ENCODE data around the gene KDM5C.

KDM5C gene

DNA sequence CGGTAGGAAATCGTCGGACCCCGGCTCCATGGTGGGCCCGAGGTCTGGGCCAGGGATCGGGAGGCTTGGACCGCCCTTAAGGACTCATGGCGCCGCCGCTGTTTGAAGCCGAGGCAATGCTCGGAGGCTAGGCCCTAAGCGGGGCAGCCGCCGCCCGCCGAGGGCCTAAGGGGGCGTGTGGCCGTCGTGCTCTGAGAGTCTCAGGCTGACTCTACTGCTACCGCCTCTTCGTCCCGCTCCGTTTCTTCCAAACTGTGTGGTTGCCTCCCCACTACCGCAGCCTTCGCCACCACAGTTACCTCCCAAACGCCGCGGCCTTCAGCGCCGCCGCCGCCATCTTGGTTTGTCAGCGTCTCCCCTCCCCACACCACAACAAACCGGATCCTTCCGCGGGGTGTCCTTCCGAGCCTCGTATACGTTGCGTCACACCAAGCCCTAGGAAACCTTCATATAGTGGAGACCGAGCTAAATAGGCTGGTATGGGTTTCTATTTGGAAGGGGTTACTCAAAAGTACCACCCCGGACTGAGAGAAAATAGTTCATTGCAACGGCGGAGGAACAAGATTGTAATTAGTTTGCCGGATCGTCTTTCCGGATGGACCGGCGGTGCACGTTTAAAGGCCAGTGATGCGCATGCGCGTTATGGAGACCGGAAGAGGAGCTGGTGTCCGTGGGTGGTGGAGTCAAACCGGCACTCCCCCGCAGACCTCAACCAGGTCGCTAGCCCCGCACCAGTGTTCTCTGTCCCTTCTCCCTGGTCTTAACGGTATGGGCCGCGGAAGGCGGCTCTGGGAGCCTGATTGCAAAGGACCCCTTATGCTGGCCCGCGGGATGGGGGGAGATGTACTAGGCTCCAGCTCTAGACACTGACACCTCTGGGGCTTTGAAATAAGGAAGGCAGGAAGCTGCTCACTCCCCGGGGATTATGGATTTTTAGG is at the start of gene KDM5C:
TSS of gene KDM5C (minus strand) at position 348 of the 938 bp plus-strand sequence. CDS start at position 30, 318 bp downstream.
- peak; percentile 95 for DNase-seq (ENCODE audit: low spot score)

DNA sequence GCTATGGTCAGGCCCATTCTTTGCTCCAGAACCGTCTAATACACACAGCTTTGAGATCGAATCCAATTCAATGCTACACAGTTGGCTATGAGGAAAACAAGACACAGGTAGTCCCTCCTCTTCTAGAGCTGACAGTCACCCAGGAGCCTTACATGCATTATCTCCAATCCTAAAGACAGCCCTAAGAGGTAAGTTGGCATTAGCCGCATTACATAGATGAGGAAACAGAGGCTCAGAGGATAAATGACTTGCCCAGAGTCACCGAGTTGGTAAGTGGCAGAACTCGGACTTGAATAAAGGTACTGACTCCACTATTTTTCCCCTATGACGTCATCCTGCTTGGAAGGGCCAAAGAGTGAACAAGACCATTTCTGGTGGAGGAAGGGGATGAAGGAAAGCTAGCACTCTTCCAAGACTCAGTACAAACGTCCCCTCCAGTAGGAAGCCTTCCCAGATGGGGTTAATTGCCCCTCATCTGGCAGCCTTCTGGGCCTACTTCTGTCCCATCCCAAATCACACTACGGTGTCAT is 47.9 kb upstream of the KDM5C start:
- no peak for DNase-seq (ENCODE audit: low spot score)

DNA sequence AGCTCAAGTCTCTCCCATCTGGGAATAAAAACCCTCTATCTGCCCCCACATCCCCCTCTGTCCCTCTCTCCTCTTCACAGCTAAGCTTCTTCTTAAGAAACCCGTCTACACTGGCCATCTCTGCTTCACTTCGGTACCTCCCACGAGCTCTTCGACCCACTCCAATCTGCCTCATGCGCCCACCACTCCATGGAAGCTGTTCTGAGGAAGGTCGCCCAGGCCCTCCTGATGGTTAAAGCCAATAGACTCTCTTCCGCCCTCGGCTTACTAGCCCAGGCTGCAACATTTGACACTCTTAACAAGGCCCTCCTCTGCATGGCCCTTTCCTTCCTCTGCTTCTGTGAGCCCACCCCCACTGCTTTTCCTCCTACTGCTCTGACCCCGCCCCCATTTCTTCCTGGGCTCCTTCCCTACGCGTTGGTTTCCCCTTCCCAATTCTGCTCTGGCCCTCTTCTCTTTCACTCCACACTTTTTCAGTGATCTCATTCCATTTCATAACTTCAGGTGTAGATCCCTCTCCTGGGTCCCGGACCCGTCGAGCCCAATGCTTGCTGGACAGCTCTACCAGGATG is 44.6 kb upstream of the KDM5C start:
- no peak for DNase-seq (ENCODE audit: low spot score)

DNA sequence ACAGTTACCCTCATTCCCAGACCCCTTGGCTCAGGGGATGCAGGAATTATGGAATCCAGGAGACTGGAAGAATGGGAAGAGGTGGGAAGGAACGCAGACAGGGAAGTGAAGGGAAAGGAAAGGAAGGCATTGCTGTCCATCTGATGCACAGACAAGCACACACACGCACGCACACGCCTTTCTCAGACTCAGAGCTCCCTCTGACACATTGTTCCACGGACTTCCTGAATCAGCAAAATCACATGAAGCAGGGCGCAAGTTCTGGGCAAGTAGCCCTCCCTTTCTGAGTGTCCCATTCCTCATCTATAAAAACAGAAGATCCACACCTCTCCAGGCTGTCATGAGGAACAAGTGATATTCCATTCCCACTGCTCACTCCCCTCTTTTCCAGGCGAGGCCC is 43.2 kb upstream of the KDM5C start:
- DNase-seq (ENCODE audit: low spot score), result no peak

DNA sequence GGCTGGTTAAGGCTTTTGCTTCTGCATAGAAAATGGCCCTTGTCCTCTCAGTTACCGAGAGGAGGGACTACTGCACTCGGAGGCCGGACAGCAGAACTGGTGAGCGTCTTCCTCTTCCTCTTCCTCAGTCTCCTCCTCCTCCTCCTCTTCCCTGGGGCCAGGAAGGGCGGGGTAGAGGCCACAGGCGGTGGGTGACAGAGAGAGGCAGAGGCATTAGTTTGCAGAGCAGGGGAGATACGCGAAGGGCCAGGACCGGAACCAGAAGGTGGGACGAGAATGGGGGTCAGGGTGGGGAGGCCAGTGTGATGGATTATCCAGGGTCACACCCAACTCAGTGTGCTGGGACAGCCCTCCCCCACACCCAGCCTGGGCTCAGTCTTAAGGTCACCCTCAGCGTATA is 41.9 kb upstream of the KDM5C start:
- no peak for DNase-seq (ENCODE audit: low spot score)

DNA sequence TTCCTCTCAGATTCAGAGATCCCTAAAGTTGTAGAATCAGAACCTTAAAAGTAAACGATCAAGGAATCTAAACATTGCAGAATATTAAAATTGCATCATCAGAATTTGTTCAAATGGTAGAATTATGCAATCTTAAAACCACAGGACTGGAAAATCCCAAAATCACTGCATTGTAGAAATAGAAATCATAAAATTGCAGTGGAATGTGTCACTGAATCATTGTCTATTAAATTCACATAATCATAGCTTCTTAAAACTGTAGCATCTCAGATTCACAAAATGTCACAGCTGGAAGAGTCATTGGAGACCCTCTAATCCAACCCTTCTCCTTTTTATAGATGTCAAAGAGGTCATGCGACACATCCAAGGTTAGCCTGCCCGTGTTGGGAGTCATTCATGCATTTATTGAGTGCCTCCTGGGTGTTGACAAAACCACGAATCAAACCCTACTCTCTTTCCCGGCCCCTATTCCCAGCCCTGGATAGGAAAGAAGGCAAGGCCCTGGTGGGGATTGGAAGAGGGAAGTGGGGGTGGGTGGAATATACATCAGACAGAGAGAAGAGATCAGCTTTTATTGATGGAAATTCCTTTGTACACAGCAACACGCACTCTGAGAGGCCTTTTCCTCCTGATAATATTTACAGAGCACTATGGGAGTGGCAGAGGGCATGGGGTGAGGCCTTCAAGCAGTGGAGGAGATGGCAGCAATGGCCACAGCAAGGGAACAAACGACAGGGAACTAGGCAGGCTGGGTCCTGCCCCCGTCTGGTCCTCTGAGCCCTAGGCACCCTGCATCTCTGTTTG is 41.0 kb upstream of the KDM5C start:
- no peak for DNase-seq (ENCODE audit: low spot score)

DNA sequence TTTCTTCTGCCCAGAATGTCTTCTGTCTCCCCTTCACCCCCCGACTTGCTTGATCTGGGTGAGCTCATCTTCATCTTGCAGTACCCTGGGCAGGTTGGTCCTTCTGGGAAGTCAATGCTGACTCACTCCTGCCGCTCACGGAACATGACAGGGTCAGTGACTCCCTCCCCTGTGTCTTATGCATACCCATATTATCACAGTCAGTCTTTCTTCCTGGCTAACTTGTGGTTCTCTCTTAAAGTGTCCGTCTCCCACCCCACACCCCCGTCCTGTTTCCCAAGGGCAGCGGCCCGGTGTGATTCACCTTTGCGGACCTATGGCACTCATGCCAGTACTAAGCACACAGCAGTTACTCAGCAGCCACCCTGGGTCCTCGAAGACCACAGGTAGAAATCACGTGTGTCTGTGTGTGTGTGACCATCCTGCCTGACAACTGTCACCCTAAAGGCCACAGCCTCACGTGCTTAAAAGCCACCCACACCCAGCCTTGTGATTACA is 38.6 kb upstream of the KDM5C start:
- DNase-seq (ENCODE audit: low spot score), result peak; percentile 96

DNA sequence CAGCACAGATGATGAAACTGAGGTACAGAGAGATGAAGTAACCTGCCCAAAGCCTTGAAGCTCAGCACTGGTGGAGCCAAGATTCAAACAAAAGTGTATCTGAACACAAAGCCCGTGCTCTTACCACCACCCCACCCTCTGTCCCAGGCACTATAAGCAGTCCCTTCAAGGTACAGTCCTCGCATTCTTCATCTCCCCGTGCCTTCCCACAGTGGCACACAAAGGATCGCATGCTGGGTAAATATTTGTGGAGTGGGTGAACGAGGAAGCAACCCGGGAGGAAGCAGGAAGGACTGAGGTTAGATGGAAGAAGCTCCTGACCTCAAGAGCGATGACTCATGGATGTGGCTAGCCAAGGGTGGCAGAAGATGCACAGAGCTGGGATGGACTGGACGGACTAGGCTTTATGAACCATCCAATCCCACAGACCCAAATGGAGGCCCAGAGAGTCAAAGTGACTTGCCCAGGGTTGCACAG is 37.9 kb upstream of the KDM5C start:
- peak; percentile 95 for DNase-seq (ENCODE audit: low spot score)

DNA sequence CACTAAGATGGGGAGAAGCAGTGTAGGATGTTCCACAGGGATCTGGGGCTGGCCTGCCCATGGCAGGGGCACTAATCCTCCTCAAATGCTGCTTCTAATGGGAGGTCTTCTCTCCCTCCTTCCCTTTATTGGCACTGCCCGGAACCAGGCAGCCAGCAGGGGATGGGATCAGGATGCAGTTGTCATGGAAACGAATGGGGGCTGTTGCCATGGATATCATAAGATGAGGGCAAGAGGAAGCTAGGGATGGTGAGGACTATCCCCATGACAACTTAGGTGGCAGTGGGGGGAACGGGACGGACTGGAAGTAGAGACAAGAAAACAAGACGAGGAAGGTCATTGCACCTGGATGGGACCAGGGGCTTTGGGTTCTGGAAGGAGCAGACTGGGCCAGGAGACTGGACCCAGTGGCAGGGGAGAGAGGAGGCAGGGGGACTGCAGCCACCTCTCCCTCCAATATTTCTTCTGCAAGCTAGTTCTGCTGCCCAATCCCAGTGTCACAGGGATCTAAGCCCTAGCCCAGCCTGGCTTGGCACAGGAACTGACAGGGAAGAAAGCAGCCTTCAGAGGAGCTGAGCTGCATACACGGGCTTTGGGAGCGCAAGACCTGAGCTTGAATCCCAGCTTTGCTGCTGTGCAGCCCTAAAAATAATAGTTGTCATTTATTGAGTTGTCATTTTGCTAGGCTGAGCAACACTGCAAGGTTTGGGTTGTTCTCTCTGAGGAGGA is 37.3 kb upstream of the KDM5C start:
- no peak for DNase-seq (ENCODE audit: low spot score)

DNA sequence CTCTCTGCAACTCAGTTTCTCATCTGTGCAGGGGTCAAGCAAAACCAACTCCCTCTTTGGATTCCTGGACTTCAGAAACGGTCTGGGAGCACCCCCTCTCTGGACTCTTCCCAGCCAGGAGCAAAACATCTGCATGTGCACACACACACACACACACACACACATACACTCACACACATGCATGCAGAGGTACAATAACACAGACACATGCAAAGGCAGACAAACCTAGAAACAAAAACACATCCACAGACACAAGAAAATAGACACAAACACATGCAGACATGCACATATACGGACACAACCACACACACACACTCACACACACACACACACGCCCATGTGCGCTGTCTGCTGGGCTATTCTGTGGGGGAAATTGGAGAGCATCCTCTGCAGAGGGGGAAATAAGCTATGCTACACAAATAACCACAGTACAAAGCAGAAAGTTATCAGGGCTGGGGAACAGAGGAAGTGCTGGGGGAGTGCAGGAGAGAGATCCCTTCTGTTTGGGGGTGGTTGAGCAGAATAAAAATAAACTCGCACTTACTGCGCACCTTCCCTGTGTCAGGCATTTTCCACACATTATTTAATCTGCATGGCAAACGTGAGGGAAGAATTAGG is 36.5 kb upstream of the KDM5C start:
- no peak for DNase-seq (ENCODE audit: low spot score)

DNA sequence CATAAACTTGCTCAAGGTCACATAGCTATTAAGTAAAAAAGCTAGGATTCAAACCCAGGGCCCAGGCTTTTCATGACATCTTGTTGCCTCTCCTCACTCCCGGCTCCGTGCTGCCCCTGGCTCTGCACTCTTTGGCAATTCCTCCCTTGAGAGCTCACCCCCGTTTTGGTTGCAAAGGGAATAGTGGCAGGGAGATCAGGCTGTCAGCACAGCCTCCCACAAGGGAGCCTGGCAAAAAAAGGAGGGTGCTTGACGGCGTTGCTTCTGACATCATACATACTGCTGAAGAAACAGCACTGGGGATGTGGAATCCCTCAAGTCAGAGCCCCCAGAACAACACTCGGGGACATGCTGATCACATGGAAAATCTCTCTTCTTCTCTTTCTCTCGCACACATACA is 35.8 kb upstream of the KDM5C start:
- no peak for DNase-seq (ENCODE audit: low spot score)

DNA sequence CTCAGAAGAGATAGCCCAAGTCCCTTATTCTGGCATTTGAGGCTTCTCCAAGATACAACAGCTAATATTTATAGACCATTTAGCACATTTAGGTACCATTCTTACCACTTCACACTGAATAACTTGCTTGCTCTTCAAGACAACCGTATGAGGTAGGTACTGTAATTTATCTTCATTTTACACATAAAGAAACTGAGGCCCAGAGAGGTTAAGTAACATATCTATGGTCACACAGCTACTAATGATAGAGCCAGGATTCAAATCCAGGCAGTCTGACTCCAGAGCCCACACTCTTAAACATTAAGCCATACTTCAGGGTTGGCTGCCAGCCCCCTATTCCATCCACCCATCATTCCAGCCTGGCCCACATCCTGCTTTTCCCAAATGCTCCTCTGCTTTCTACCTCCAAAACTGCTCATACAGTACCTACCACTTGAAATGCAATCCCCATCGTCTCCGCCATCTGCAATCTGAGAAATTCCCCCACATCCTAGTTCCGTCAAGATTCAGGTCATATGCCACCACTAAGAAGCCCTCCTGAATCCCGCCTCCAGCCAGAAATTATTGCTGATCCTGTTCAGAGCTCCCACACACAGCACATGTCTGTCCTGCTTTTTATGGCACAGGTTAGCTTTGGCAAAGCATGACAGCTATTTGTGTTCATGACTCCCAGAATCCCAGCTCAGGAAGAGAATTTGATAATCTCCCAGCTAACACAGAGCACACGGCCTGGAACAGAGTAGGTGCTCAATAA is 32.8 kb upstream of the KDM5C start:
- DNase-seq (ENCODE audit: low spot score), result no peak

DNA sequence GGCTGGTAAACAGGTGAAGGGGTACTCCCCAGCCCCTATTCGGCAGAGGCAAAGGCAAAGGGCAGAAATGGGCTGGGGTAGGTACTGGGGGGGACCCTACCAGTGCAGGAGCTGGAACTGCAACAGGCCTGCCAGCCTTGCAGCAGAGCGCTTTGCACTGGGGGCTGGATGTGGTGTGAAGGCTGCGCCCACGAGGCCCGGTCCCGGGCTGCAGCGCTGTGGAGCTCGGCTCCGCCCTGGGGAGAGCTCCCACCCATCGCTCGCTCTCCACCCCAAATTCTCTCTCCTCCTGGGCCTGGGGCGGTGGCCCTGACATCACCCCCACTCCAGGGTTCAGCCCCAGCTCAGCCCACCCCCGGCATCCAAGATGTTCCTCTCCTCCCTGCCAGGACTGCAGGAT is 32.2 kb upstream of the KDM5C start:
- no peak for DNase-seq (ENCODE audit: low spot score)

DNA sequence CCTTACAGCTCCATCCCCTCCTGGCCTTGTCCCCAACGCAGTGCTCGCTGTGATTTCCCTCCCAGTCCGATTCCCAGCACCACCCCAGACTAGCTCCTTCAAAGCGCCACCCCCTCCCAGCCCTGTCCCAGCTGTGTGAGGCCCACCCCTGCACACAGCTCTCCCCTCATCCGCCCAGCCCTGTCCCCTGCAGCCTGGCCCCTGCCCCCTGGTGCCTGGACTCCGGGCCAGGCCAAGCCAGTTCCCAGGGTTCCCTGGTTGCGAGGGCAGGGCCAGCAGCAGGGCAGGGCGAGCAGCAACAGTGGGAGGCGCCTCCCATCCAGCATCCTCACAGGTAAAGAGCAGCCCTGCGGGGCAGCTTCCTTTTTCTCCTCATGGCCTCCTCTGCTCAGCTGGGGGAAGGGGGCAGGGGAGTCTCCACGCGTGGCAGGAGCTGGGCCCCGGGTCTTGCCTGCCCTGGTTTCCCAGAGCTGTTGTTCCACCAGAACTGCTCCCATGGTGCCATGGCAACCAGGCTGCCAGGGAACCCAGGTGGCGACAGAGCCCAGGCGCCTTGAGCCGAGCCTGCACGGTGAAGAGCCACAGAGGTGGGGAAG is 31.5 kb upstream of the KDM5C start:
- DNase-seq (ENCODE audit: low spot score), result no peak

DNA sequence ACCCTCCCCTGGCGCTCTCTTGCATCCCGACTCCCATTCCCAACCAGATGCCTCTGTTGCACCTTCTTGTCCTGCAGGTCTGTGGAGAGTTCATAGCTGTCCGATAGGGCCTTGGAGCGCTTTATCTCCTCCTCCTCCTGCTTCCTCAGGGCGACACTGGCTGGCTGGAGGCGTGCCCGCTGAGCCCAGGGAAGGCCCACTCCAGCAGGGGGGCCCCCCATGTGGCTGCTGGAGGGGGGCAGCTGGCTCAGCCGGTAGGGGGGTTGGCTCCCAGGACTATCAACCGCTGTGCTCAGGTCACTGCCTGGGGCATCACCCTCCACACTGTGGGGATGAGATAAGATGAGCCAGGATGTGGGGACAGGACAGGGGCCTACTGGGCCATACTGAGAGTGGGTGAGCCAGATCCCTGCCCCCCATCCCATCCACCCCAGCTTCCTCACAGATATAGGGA is 30.8 kb upstream of the KDM5C start:
- DNase-seq (ENCODE audit: low spot score), result no peak

DNA sequence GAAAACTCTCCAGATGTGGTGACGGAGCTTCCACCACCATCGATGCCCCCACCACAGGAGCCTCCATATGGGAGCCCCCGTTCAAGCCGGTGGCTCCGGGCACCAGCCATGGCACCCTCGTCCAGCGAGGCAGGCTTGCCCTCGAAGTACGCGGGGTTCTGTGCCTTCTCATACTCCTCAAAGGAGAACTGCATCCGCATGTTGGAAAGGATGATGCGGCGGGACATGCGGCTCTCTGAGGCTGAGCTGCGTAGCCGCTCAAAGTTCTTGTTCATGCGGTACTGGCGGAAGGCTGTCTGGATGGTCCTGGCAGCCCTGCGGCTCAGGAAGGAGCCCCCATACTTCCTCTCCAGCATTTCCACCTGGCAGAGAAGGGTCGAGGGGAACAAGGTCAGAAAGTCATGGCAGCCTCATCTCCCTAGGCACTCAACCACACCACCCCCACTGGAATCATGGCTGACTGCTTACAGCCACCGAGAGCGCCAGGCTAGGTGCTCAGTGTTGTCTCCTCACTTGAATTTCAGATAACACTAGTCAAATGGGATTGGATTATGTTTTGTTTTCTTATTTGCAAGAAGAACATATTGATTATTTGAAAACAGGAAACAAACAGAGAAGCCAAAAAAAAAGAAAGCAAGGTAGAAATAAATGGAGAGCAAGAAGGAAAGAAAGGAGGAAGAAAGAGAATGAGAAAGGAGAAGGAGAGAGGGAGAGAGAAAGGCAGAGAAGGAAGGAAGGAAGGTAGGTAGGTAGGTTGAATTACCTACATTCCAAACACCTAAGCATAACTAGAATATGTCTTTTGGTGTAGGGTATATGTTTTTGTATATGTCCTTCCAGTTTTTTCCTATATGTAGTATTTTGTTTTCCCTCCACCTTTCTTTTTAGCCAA is 29.8 kb upstream of the KDM5C start:
- no peak for DNase-seq (ENCODE audit: low spot score)

DNA sequence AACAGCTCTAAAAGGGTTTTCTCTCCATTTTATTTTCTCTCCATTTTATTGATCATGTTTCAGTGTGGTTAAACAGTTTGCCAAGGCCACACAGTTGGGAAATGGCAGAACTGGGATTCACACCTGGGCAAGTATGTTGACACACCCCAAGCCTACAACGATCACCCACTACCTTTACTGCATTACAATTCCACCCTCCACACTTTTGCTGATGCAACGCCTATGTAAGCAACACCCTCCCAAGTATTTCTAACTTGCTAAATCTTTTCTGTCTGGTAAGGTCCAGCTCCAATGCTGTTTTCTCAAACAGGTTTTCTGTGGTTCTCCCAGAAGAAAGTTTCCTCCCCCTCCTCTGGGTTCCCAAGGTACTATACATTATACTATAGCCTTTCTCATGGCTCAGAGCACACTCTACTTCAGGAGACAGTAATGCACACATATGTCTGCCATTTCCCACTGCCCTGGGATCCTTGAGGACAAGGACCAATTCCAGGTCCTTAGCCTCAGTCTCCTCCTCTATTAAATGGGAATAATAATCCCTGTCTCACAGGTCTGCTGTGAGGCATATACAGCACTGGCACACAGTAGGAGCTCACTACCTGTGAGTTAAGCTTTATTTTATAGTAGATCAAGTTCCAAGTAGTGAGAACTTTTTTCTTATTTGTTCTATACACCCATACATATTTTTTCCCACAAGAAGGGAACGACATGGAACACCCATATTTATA is 28.4 kb upstream of the KDM5C start:
- no peak for DNase-seq (ENCODE audit: low spot score)

DNA sequence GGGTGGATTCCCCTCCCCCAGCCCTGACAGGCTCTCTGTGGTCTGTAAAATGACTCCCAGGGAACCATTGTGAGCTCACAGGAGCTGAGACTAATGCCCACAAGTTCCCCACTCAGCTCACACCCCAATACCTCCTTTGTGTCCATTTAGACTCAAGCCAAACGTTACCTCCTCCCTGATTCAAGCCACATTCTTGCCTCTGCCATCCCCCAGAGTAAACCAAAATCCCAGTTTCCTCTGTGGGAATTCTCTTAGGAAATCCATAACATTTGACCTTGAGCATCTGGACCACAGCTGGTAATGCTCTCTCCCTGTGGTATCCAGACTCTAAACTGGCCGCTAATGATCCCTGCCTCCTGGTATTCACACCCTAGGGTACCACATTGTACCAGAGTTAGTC is 26.3 kb upstream of the KDM5C start:
- no peak for DNase-seq (ENCODE audit: low spot score)

Measured in kidney tubule cell (primary cell).